Lung (tissue), 12 donors: ENCODE results near the gene MBNL1. TPM values are rescaled to one million over a fixed set of nuclear protein-coding genes. Genes with fewer than 3 reads are reported as not detected.

Experiments
- ATAC-seq: fragments of 200-7000 bp; cut with Tn5 transposase; one replicate; pipeline ENCODE4 v1.9.1; 2020; ENCODE audit warnings: moderate number of reproducible peaks; ENCODE audit not compliant: insufficient read depth, low FRiP score
- DNase-seq, 3 donors: peaks; one replicate each; pipeline ENCODE4 v3.0.0-alpha.2; 2013 to 2017
- H3K27ac ChIP-seq, 2 donors: one replicate each; pipeline ENCODE4 v1.5.1; 2013; ENCODE audit warnings: mild to moderate bottlenecking in 2 of 2, moderate library complexity in 2 of 2, control low read depth in 1 of 2, inconsistent platforms in 1 of 2, low read depth in 1 of 2, low read length in 1 of 2
- H3K27me3 ChIP-seq, 3 donors: one replicate each; pipeline ENCODE4 v1.5.1; 2013; ENCODE audit warnings: low read length in 2 of 3; ENCODE audit not compliant: control insufficient read depth in 3 of 3, insufficient read depth in 3 of 3
- H3K36me3 ChIP-seq, 4 donors: one replicate each; pipeline ENCODE4 v1.5.1; 2013; ENCODE audit warnings: low read length in 4 of 4, mild to moderate bottlenecking in 1 of 4, moderate library complexity in 1 of 4; ENCODE audit not compliant: control insufficient read depth in 4 of 4, insufficient read depth in 4 of 4
- H3K4me1 ChIP-seq, 5 donors: one replicate each; pipeline ENCODE4 v1.5.1; 2013; ENCODE audit warnings: low read length in 5 of 5, mild to moderate bottlenecking in 2 of 5, moderate library complexity in 1 of 5; ENCODE audit not compliant: control insufficient read depth in 5 of 5, insufficient read depth in 5 of 5
- H3K4me3 ChIP-seq: one replicate; pipeline ENCODE4 v1.5.1; 2013; ENCODE audit warnings: mild to moderate bottlenecking, control low read depth, moderate library complexity
- H3K9ac ChIP-seq, 2 donors: one replicate each; pipeline ENCODE4 v1.5.1; 2013; ENCODE audit warnings: low read length in 2 of 2, control low read depth in 1 of 2; ENCODE audit not compliant: insufficient read depth in 1 of 2
- H3K9me3 ChIP-seq, 4 donors: one replicate each; pipeline ENCODE4 v1.5.1; 2013; ENCODE audit warnings: low read length in 3 of 4, mild to moderate bottlenecking in 1 of 4, moderate library complexity in 1 of 4; ENCODE audit not compliant: control insufficient read depth in 4 of 4, insufficient read depth in 3 of 4
- CTCF ChIP-seq: IDR thresholded peaks from 2 replicates; pipeline ENCODE4 v1.5.1; 2012; ENCODE audit warnings: mild to moderate bottlenecking; ENCODE audit errors: control extremely low read depth, extremely low read depth
- WGBS, 2 donors: extraction: QIAGEN DNeasy Blood & Tissue Kit; methylation state at CpG; one replicate each; pipeline ENCODE4 v1.1.7; 2013; 5-methylcytosine and 5-hydroxymethylcytosine counted together
- polyA plus RNA-seq, 2 donors: library from polyadenylated mRNA; stranded (reverse); fragments of 200-250 nt; gene quantifications; one replicate each; pipeline ENCODE4 v1.2.1, GENCODE V29; 2013
- total RNA-seq, 2 donors: library from RNA; depleted of rRNA in 1 of 2; stranded (reverse); fragments of >200 nt in 1 of 2; gene quantifications; one replicate each; pipeline ENCODE4 v1.2.1, GENCODE V29; 2014 to 2021
- donor health status: control.
- donor health status: control.
- donor health status: Bipolar disorder and iron deficiency.
- donor health status: healthy.
- donor health status: DM: yes; HTN: yes; CAD: no.

Gene MBNL1
- total and polyA plus RNA-seq, 4 donors = 55.3 to 266 (median 165) TPM

GRCh38 chr3:152328841-152329240, 60.1 kb downstream of the MBNL1 start:
- no peak overlapping the region for H3K4me3 ChIP-seq
- TF ChIP-seq CTCF = no peak
- peak in 1 of 3 donors; percentile 46 for DNase-seq
- no peaks in the 10 kb centered on the region for H3K36me3 ChIP-seq
- ATAC-seq = peak; percentile 73
- peak overlapping the region in 1 of 2 donors; percentile 78 for H3K27ac ChIP-seq
- H3K4me1 ChIP-seq = peaks cover 3 to 32% (median 10%) of the 10 kb centered on the region in 5 donors
- peaks cover 0 to 3% (median 1%) of the 10 kb centered on the region in 4 donors for H3K9me3 ChIP-seq
- no peaks in the 10 kb centered on the region for H3K27me3 ChIP-seq
- no peak overlapping the region for H3K9ac ChIP-seq
- WGBS, 2 donors = 13 to 16% methylated on average over 3 of the region's 3 CpGs

- Histone ChIP-seq H3K9ac (no peak overlapping the region), H3K36me3 (peaks cover 0 to 4% (median 0%) of the 10 kb centered on the region in 4 donors), H3K27ac (peak overlapping the region in 1 of 2 donors; percentile 72), H3K4me1 (peaks cover 5 to 24% (median 10%) of the 10 kb centered on the region in 5 donors), H3K4me3 (no peak overlapping the region), H3K27me3 (no peaks in the 10 kb centered on the region), H3K9me3 (peaks cover 0 to 3% (median 1%) of the 10 kb centered on the region in 4 donors)
- ATAC-seq = no peak
- WGBS, 2 donors = 46 to 49% methylated on average over 2 of the region's 2 CpGs
- TF ChIP-seq CTCF = no peak
- no peak for DNase-seq
Observed at GRCh38 chr3:152330559-152330958, 61.8 kb downstream of the MBNL1 start.

GRCh38 chr3:152331018-152331541, 62.4 kb downstream of the MBNL1 start:
- H3K36me3 ChIP-seq = peaks cover 0 to 4% (median 0%) of the 10 kb centered on the region in 4 donors
- TF ChIP-seq CTCF = no peak
- no peaks in the 10 kb centered on the region for H3K27me3 ChIP-seq
- peaks cover 0 to 2% (median 0%) of the 10 kb centered on the region in 4 donors for H3K9me3 ChIP-seq
- no peak overlapping the region for H3K9ac ChIP-seq
- H3K27ac ChIP-seq = peak overlapping the region; percentile 55 to 72
- peak in 1 of 3 donors; percentile 17 for DNase-seq
- ATAC-seq = no peak
- no peak overlapping the region for H3K4me3 ChIP-seq
- H3K4me1 ChIP-seq = peaks cover 5 to 24% (median 10%) of the 10 kb centered on the region in 5 donors
- WGBS, 2 donors = 33 to 38% methylated on average over 2 of the region's 2 CpGs
